Activated CD4-positive, alpha-beta T cell treated with anti-CD3 and anti-CD28 coated beads, Interleukin-2, Interleukin-4, amounts not matched to agents 100 ng/mL and 50 ng/mL, durations not matched to agents 16 hours and 8 hours (primary cell): ENCODE results near the gene NELFA.
A peak's percentile ranks its signal among the peaks of the same experiment; 100 is the strongest.

Source experiments
- DNase-seq: peaks from one replicate; pipeline ENCODE4 v3.0.0-alpha.2; 2020; ENCODE audit warnings: low spot score

The NELFA gene

DNA sequence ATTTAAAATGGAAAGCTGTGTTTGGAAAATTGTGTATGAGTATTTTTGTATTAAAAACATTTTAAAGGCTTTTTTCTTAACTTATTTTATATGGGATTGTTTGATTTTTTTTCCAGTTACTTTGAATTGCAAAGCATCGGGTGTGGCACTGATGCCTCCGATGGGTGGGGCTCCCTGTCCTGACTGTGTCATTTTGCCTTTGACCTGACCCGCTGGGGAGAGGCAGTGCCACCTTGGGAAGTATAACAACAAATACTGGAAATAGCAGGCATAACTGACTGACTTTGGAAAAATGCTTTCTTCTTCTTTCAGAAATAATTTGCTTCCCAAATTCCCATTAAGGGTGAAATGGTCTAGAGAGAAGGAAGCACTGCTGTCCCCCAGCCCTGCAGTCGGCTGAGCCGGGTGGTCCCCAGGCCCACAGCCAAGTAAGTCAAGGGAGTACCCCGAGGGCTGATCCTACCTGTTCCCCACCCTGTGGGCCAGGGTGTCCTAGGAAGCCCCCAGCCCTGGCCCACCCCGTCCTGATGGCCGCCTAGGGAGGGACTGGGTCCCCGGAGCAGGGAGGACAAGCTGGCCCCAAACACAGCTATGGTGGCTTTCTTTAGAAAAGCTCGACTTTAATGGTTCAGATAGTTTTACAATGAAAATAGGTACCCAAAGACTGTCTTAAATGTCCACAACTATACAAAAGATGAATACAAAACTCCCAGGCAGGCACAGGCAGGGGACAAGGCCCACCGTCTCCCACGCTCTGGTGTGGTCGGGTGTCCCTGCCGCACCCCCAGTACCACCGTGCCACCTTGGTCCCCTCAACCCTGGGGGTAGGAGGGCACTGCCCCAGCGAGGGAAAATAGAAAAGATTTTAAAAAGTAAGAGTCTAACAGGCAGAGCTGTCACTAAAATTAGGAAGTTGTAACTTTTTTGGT lies 26.4 kb downstream of the NELFA start:
- DNase-seq: no peak

DNA sequence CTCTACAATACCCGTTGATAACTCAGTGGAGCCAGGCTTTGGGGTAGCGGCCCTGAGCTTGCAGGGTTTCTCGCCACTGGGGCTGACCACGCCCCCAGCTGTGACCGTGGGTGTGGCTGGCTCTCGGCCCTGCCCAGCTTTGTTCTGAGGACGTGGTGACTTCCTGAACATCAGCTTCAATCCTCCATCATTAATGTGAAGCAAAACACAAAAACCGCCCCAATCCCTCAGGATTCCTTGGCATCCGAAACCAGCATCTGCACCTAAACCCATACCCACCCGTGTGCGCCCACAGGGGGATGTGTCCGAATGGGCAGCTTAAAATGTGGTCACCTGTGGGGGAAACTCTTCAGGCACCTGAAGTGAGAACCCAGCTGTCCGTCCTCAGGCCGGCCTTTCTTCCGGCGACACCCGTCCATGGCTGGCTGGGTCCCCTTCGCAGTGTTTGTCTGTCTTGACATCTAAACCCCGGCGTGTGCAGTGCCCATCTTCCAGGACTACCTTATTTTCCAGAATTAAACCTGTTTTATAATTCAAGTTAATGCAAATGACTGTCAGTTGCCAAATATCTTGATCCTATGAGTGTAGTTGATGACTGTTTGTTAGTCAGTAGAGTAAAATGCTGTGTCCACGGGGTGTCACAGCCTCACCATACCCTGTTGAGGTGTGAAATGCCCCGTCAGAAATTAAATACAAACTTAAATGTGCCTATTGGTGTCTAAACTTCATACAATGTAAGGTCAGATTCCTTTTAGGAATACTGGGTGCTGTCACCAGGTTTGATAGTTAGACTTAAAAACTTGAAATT lies 27.3 kb downstream of the NELFA start:
- peak; percentile 15 for DNase-seq

- DNase-seq: no peak
Observed at GRCh38 chr4:1980561-1981041, 28.2 kb downstream of the NELFA start.

DNA sequence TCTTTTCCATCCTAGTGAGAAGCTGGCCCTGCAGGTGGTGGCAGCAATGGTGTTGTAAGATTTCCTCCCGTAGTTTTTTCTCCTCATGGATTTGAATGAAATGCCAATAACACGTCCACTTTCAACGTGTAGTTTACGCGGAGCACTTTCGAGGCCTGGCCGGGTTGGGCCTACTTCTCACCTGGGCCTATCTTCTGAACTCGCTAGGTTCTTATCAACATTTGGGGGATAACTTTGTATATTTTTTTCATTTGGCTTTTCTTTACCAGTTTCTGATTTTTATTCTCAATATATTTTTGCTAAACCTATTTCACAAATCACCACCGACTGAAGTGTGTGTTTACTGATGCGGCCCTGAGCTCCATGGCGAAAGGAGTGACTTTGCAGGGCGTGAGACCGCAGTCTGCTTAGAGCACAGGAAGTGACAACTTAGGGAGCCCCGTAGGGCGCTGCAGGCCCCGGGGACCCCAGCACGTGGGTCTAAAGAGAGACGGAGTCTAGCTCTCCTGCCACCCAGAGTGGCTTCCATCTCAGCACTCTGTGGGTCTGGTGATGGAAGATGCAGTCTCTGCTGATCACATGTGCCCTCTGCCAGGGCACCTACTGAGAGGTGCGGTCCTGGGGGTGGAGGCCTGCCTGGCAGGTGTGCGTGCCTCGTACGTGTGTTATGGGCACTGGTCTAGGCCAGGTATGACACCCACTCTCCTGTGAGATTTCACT lies 29.1 kb downstream of the NELFA start:
- DNase-seq: no peak

DNA sequence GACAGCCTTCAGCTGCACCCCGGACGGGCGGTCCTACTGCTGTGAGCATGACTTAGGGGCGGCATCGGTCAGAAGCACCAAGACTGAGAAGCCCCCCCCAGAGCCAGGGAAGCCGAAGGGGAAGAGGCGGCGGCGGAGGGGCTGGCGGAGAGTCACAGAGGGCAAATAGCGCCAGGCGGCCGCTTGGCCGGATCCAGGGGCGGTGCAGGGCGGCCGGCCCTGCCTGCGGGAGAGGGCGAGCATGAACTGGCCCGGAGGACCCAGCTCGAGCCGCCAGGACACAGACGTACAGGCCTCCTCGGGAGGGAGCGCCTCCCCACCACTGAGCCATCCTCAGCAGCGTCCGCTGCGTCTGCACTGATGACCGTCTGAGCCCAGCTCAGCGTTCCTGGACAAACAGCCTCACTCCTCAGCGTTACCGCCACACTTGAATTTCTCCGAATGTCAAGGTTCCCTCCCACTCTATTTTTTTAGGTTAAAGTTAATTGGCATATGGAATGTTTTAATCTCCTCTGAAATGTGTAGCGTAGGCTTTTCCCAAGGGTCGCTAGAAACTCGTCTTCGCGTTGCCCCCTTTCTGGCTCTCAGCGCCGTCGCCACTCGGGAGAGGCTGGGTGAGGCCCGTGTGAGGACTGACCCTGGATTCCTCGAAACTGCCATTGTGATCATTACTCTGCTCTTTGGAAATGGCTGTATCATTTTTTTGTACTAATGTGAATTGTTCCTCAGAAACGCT lies 29.9 kb downstream of the NELFA start:
- DNase-seq: no peak

GRCh38 chr4:1978226-1978625 lies 30.5 kb downstream of the NELFA start:
- DNase-seq: no peak

- DNase-seq: no peak
Observed at GRCh38 chr4:1976416-1977352, 32.1 kb downstream of the NELFA start.

GRCh38 chr4:1975880-1976279 lies 32.9 kb downstream of the NELFA start:
- DNase-seq: no peak

DNA sequence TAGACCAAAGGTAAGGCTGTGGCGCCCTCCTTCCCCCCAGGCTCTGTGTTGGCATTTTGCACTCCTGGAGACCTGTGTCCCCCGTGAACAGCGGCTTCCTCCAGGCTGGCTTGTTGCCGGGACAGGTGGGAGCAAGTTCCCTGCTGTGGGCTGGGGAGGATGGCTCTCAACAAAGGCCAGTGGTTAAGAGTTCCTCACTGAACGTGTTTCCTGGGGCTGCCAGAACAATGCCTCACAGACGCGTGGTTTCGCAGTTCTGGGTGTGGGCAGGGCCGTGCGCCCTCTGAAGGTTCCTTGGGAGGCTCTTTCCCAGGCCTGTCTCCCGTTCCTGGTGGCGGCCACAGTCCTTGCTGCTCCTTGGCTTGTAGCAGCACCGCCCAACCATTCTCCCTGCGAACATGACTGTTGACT lies 33.4 kb downstream of the NELFA start:
- no peak for DNase-seq

- no peak for DNase-seq
Observed at GRCh38 chr4:1974840-1975239, 33.9 kb downstream of the NELFA start.

- no peak for DNase-seq
Observed at GRCh38 chr4:1973661-1974060, 35.1 kb downstream of the NELFA start.

DNA sequence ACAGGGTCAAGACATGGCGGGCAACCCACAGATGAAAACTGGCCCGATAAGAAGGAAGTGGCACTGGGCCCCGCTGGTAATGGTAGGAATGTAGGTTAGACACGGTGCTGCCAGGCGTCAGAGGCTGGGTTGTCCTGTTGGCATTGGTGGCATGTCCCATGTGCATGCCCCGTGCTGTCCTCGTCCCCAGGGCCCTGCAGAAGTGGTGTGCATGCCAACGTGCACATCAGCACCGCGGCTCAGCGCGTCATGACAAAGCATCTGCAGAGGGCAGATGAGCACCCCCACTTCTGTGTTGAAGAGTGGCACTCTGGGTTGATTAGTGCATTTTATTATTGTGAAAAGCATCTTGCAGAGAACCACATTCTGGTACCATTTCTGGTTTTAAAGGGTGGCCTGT lies 35.6 kb downstream of the NELFA start:
- no peak for DNase-seq

GRCh38 chr4:1972414-1972813 lies 36.4 kb downstream of the NELFA start:
- no peak for DNase-seq

GRCh38 chr4:1971456-1972200 lies 37.1 kb downstream of the NELFA start:
- DNase-seq: no peak

DNA sequence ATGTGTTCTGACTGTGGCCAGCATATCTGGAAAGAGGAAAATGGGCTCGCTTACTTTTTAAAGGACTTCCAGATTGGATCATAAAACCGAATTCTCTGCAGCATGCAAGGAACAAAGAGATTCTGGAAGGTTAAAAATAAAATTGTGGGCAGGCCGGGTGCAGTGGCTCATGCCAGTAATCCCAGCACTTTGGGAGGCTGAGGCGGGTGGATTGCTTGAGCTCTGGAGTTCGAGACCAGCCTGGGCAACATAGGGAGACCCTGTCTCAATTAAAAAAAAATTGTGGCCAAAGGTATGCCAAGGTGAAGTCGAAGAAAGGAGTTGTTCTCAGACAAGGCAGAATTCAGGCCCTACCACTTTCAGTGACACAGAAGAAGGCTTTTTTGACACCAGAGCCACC lies 37.8 kb downstream of the NELFA start:
- DNase-seq: no peak

DNA sequence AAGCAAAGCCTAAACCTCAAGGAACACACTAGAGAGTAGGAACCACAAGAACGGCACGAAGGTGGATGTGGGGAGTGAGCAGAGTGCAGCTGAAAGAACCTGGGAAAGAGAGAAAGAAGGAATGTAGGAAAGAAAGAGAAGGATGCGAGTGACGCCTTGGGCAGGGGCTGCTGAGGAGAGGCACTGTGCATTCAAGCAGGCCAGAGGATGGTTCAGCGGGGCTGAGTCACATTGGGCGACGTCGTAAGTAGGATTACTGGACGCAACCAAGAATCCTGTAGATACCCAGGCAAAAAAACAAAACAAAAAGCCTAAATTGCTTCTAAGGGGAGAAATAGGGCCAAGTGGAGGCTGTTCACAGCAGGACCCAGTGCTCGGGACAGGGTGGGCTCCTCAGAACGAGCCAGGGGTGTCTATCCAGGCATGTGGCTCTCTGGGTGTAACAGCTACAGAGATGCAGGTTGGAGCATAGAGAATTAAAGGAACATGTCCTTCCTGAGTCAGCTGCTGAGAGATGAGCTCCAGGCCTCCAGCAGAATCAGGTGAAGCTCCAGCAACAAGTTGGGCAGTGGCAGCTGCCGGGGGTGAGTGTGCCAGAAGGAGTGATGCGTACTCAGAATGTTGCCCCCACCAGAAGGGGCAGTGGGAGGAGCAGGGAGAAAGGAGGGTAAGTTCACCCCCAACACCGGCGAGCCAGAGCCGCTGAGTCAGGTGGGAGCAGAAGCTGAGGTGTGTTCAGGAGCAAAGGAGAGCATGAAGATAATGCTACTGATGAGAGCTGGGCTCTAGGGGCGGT lies 38.6 kb downstream of the NELFA start:
- DNase-seq: no peak

GRCh38 chr4:1968686-1969295 lies 40.0 kb downstream of the NELFA start:
- DNase-seq: no peak

DNA sequence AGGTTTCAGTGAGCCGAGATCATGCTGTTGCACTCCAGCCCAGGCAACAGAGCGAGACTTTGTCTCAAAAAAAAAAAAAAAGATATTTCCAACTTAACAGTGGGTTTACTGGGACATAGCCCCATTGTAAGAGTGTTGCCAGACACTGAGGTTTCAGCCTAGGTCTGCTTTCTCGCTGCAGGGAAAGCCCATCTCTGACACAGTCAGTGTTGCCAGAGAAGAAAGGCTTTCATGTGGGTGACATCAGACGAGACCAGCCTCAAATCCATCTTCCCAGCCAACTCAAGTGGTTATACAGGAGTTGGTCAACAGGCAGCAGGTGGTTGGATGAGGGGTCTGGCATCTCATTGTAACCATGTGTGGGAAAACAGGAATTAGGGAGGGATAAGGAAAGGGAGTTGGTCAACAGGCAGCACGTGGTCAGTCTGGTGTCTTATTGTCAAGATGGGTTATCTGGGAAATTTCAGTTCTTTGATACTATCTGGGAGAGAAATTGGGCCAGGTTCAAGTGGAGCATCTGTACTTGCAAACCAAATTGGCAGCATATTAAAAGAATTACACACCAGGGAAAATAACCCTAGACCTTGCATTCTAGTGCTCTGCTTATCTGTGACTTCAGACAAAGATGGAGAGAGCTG lies 41.1 kb downstream of the NELFA start:
- no peak for DNase-seq
